C4-2B (cell line): Measurements from ENCODE around the gene FAM174C.
A peak's percentile ranks its signal among the peaks of the same experiment; 100 is the strongest.

Source experiments
- H3K27ac ChIP-seq: fragments of 450-650 bp; 2 replicates; pipeline ENCODE4 v1.5.1; 2017
- CTCF ChIP-seq: fragments of 450-650 bp; conservative IDR thresholded peaks from 2 replicates; pipeline ENCODE4 v1.5.1; 2017; ENCODE audit warnings: mild to moderate bottlenecking
- ZFX ChIP-seq: fragments of 450-650 bp; IDR thresholded peaks from 2 replicates; pipeline ENCODE4 v1.6.1; 2017

The FAM174C gene

DNA sequence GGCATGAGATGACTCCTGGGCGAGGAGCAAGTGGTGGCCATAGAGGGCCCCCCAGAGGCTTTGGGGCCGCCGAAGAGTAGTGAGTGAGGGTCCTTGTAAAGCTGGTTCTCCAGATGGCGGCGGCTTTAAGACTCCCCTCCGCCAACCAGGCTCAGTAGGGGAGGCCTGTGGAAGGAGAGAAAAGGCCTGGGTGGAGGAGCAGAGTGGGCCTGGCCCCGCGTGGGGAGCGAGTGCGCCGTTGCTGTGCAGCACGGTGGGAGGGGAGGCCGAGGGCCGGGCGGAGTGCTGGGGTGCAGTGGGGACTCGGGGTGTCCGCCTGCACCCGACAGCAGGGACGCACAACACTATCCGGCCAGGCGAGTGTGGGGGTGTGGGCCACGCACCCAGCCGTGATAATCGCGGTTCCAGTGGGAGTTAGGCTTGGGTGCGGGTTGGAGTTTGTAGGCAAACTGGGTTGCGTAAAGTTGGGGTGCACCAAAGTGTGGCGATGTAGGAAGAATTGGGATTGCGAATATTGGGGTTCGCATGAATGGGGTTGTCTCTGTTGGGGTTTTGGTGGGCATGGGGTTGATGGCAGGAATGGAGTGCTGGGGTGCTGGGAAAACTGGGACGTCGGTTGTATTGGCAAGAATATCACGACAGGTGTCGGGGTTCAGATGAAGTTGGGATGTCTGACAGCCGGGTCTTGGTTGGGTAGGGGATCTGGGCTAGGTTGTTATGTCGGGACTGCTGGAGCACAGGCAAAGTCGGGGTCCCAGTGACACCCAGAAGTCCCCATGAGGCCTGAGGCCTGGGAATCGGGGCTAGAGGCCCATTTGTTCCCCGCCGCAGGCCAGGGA lies 6.9 kb upstream of the FAM174C start:
- TF ChIP-seq CTCF: no peak
- no peak for TF ChIP-seq ZFX
- peak overlapping the region; percentile 94 for H3K27ac ChIP-seq

DNA sequence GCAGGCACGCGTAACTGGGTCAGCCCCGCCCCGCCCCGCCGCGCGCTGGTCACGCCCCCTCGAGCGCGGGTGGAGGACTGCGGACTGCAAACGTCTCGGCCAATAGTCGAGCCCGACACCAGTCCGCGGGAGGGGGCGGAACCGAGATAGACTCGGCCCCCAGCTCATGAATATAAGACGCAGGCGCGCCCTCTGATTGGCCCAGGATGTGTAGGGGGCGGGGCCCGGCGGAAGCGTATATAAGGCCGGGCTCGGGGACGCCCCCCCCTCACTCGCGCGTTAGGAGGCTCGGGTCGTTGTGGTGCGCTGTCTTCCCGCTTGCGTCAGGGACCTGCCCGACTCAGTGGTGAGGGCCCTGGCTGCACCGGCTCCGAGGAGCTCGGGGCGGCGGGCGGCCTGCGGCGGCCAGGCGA lies 6.3 kb upstream of the FAM174C start, which contains the start of gene CIRBP:
Gene CIRBP, plus strand, starts transcription at position 268 of the 413 bp plus-strand sequence. CDS start 1,602 bp downstream, outside the sequence.
- no peak for TF ChIP-seq CTCF
- TF ChIP-seq ZFX: no peak
- H3K27ac ChIP-seq: peak within 1 kb of the TSS; percentile 94

DNA sequence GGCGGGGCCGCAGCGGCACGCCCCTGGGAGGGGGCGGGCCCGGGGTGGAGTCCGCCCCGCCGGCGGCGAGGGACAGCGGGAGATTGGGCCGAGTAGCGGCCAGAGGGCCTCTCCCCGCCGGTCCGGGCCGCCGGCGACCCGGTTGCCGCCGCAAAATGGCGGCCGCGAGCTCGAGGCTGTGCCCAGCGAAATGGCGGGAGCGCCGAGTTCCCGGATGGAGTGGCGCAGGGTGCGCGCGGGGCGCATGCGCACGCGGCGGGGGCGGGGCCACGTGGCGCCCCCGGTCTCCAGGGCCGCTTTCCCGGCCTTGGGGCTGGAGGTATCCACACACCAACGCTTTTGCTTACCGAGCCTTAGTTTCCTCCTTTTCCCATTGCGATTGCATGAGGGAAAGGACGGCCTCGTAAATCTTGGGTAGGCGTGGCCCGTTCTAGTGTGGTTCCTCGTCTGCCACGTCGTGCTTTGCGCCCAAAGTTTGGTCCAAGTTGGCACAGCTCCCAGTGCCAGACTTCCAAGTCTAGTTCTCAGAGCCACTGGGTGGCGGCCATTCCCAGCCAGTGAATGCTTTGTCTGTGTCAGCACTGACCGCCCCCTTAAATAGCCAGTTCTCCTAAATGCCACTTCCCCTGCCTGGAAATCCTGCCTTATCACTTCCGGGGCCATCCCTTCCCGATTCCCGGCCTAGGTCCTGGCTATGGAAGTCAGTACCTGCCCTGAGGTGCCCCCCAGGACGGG lies 5.7 kb upstream of the FAM174C start:
- TF ChIP-seq CTCF: no peak; the same call in 1 of the 2 replicates
- TF ChIP-seq ZFX: peak; percentile 77
- H3K27ac ChIP-seq: peak overlapping the region; percentile 94

- no peak for TF ChIP-seq CTCF
- peak overlapping the region; percentile 94 for H3K27ac ChIP-seq
Observed at GRCh38 chr19:1270213-1270853, 5.0 kb upstream of the FAM174C start.

DNA sequence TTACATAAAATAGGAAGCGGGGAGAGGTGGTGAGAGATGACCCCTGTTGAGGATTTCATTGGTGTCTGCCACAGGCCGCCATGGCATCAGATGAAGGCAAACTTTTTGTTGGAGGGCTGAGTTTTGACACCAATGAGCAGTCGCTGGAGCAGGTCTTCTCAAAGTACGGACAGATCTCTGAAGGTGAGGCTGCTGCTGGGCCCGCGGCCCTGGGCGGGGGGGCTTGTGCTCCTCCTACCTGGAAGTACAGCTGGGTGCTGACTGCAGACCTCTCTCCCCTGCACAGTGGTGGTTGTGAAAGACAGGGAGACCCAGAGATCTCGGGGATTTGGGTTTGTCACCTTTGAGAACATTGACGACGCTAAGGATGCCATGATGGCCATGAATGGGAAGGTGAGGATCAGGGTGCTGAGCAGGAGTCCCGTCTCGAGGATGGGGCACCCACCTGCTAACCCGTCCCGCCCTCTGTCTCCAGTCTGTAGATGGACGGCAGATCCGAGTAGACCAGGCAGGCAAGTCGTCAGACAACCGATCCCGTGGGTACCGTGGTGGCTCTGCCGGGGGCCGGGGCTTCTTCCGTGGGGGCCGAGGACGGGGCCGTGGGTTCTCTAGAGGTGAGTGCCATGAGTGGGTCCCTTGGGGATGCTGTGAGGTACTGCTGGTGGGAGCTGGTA lies 4.3 kb upstream of the FAM174C start:
- H3K27ac ChIP-seq: peak overlapping the region; percentile 94
- TF ChIP-seq CTCF: no peak
- TF ChIP-seq ZFX: no peak

DNA sequence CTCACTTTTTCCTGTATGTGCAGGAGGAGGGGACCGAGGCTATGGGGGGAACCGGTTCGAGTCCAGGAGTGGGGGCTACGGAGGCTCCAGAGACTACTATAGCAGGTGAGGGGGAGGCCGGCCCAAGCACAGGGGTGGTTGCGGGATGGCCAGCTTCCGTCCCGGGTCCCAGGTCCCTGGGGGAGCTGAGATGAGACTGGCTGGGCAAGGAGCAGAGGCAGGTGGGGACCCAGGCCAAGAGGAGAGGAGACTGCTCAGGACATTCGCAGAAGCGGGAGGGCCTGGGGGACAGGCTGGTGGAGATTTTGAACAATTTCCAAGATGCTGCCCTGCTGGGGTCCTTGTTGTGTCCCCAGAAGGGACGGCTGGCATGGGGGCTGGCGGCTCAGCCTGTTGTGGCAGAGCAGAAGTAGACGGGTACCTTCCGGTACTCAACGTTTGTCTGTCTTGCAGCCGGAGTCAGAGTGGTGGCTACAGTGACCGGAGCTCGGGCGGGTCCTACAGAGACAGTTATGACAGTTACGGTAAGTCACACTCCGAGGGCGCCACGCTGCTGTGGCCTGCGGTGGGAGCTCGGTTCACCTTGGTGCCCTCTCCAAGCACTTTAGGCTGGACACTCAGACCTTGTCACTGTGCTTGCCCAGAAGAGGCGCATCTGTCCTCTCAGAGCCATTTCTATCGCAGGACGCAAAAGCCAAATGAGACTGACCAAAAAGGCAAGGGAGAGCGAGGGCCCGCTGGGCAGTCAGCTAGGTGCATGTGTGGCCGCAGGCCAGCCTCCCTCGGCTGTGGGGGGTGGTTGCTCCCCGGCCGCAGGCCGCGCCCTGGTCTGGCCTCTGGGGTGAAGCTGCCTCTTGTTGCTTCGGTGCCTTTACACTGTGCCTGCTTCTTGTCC lies 3.6 kb upstream of the FAM174C start:
- no peak for TF ChIP-seq ZFX
- no peak for TF ChIP-seq CTCF
- peak overlapping the region; percentile 94 for H3K27ac ChIP-seq
